A673 (cell line): ENCODE measurements around the gene INPP4B.

Experiments
- EZH2 ChIP-seq: fragments of 200-600 bp; sonication (generic); IDR thresholded peaks from 2 replicates; pipeline ENCODE4 v1.6.1; 2017; ENCODE audit warnings: borderline replicate concordance, low read depth, mild to moderate bottlenecking, mixed read lengths, antibody characterized with exemption, low read length; ENCODE audit not compliant: poor library complexity, severe bottlenecking
- TF ChIP-seq, protein P1 (sequence below): fragments of 300-800, 200-600 bp; sonication (generic); conservative IDR thresholded peaks from 2 replicates; pipeline ENCODE4 v1.5.1; 2017; ENCODE audit warnings: low read depth, mild to moderate bottlenecking, antibody characterized with exemption, low read length, moderate library complexity, mixed read lengths

DNA sequence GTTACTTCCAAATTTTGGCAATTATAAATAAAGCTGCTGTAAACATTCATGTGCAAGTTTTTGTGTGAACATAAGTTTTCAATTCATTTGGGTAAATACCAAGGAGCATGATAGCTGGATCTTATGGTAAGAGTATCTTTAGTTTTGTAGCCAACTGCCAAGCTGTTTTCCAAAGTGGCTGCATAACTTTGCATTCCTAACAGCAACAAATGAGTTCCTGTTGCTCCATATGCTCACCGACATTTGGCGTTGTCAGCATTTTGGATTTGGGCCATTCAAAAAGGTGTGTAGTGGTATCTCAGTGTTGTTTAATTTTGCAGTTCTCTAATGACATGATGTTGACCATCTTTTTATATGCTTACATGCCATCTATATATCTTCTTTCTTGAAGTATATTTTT, 208.5 kb downstream of the INPP4B start:
- TF ChIP-seq, protein P1, sequence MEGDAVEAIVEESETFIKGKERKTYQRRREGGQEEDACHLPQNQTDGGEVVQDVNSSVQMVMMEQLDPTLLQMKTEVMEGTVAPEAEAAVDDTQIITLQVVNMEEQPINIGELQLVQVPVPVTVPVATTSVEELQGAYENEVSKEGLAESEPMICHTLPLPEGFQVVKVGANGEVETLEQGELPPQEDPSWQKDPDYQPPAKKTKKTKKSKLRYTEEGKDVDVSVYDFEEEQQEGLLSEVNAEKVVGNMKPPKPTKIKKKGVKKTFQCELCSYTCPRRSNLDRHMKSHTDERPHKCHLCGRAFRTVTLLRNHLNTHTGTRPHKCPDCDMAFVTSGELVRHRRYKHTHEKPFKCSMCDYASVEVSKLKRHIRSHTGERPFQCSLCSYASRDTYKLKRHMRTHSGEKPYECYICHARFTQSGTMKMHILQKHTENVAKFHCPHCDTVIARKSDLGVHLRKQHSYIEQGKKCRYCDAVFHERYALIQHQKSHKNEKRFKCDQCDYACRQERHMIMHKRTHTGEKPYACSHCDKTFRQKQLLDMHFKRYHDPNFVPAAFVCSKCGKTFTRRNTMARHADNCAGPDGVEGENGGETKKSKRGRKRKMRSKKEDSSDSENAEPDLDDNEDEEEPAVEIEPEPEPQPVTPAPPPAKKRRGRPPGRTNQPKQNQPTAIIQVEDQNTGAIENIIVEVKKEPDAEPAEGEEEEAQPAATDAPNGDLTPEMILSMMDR: no peak
- no peak for TF ChIP-seq EZH2
